HepG2 (cell line): ENCODE data around the gene ZBTB21. TPM values are rescaled to one million over a fixed set of nuclear protein-coding genes. Genes with fewer than 3 reads are reported as not detected.

Source experiments
- ATAC-seq: fragments of 200-7000 bp; cut with Tn5 transposase; 3 replicates; pipeline ENCODE4 v1.9.1; 2020; ENCODE audit warnings: mild to moderate bottlenecking, moderate library complexity
- BruUV-seq: library from RNA; stranded (reverse); fragments of 400-500 nt; replicated peaks from 2 replicates; lab custom pipeline; 2021; lab: Mats Ljungman, UMichigan
- CTCF ChIA-PET: fragments of 300-600 bp; formaldehyde crosslinking; extraction: SDS; loops from one replicate; lab custom pipeline; 2021; ENCODE audit warnings: low total read pairs, inconsistent platforms, low intra/inter-chr PET ratio; lab: Yijun Ruan, JAX
- POLR2A ChIA-PET: fragments of 350-600 bp; sonication (Branson Sonifier 250); formaldehyde crosslinking; loops from one replicate; lab custom pipeline; 2020; ENCODE audit warnings: antibody characterized with exemption, inconsistent platforms; lab: Yijun Ruan, JAX
- DNase-seq: peaks from one replicate; pipeline ENCODE4 v3.0.0-alpha.2; 2015; ENCODE audit warnings: low spot score
- FAIRE-seq: peaks from 3 replicates; lab custom pipeline; 2011; peaks lifted over from hg19 to GRCh38; lab: Jason Lieb, UNC
- H2AFZ ChIP-seq: one replicate; pipeline ENCODE4 v1.6.1; 2011; ENCODE audit warnings: low read length, inconsistent platforms
- H3K27ac ChIP-seq: fragments of 300-600 bp; 3 replicates; pipeline ENCODE4 v1.8.0; 2011; ENCODE audit warnings: mixed run types, mild to moderate bottlenecking, mixed read lengths, low read length, inconsistent platforms; ENCODE audit not compliant: insufficient read depth; ENCODE audit errors: extremely low read length
- H3K27me3 ChIP-seq, 2 experiments: fragments of 200-600 bp in 1 of 2; 2 replicates in 1 of 2; 3 replicates in 1 of 2; pipeline versions ENCODE4 v1.6.0 to v1.8.0; 2011; ENCODE audit warnings: low read length in 2 of 2, mild to moderate bottlenecking in 2 of 2, moderate library complexity in 2 of 2, inconsistent platforms in 1 of 2; ENCODE audit not compliant: insufficient read depth in 2 of 2, control insufficient read depth in 1 of 2
- H3K36me3 ChIP-seq, 2 experiments: fragments of 200-600 bp in 1 of 2; replicated peaks in 1 of 2; 2 replicates in 1 of 2; 3 replicates in 1 of 2; pipeline versions ENCODE4 v1.5.1 to v1.8.0; 2011; ENCODE audit warnings: low read length in 2 of 2, inconsistent platforms in 1 of 2; ENCODE audit not compliant: insufficient read depth in 2 of 2, control insufficient read depth in 1 of 2
- H3K4me1 ChIP-seq: 2 replicates; pipeline ENCODE4 v1.5.1; 2012; ENCODE audit warnings: low read length, inconsistent platforms; ENCODE audit not compliant: insufficient read depth
- H3K4me2 ChIP-seq: 2 replicates; pipeline ENCODE4 v1.6.0; 2011; ENCODE audit warnings: low read depth, low read length, inconsistent platforms
- H3K4me3 ChIP-seq, 3 experiments: fragments of 200-600 bp in 1 of 3; sonication (generic), shearing (Covaris generic) in 1 of 3; replicated peaks in 1 of 3; 2 replicates each; pipeline ENCODE4 v1.5.1; 2011 to 2016; ENCODE audit warnings: low read length in 3 of 3, inconsistent platforms in 2 of 3, low read depth in 2 of 3, mild to moderate bottlenecking in 2 of 3, control low read depth in 1 of 3, mixed read lengths in 1 of 3; ENCODE audit not compliant: insufficient read depth in 1 of 3
- H3K79me2 ChIP-seq: one replicate; pipeline ENCODE4 v1.6.1; 2011; ENCODE audit warnings: low read length, inconsistent platforms; ENCODE audit not compliant: insufficient read depth
- H3K9ac ChIP-seq: 2 replicates; pipeline ENCODE4 v1.6.0; 2011; ENCODE audit warnings: mild to moderate bottlenecking, low read depth, low read length, inconsistent platforms; ENCODE audit not compliant: insufficient read depth
- H3K9me3 ChIP-seq: 2 replicates; pipeline ENCODE4 v1.5.1; 2012; ENCODE audit warnings: mild to moderate bottlenecking, low read length
- H4K20me1 ChIP-seq: 2 replicates; pipeline ENCODE4 v1.6.0; 2011; ENCODE audit warnings: inconsistent platforms, mild to moderate bottlenecking, low read length, moderate library complexity; ENCODE audit not compliant: insufficient read depth
- CCDC6 ChIP-seq: sonication (generic); formaldehyde crosslinking; IDR thresholded peaks from 2 replicates; pipeline ENCODE4 v1.8.1; 2022; ENCODE audit warnings: mild to moderate bottlenecking, missing genetic modification reagents, moderate library complexity
- KLF9 ChIP-seq: IDR thresholded peaks from 2 replicates; pipeline ENCODE4 v1.6.1; 2016; ENCODE audit warnings: low read depth
- MATR3 ChIP-seq: sonication (generic); formaldehyde crosslinking; IDR thresholded peaks from 2 replicates; pipeline ENCODE4 v1.4.0; 2020; ENCODE audit warnings: missing genetic modification reagents
- ZFY ChIP-seq: sonication (generic); formaldehyde crosslinking; IDR thresholded peaks from 2 replicates; pipeline ENCODE4 v1.4.0; 2020; ENCODE audit warnings: missing genetic modification reagents
- ZNF333 ChIP-seq: sonication (generic); formaldehyde crosslinking; IDR thresholded peaks from 2 replicates; pipeline ENCODE4 v1.4.0; 2020; ENCODE audit warnings: mild to moderate bottlenecking, missing genetic modification reagents, borderline replicate concordance
- ZNF34 ChIP-seq: sonication (generic); formaldehyde crosslinking; IDR thresholded peaks from 2 replicates; pipeline ENCODE4 v1.4.0; 2020; ENCODE audit warnings: mild to moderate bottlenecking, missing genetic modification reagents, borderline replicate concordance
- ZNF629 ChIP-seq: sonication (generic); formaldehyde crosslinking; conservative IDR thresholded peaks from 2 replicates; pipeline ENCODE4 v1.5.0; 2020; ENCODE audit warnings: missing genetic modification reagents
- WGBS: methylation state at CpG from one replicate; pipeline ENCODE4 v1.1.6; 2017; ENCODE audit warnings: low lambda C conversion rate; 5-methylcytosine and 5-hydroxymethylcytosine counted together
- in situ Hi-C: cut with HindIII; loops from 2 replicates; pipeline ENCODE4 v1.10.0; 2017; ENCODE audit warnings: low pct_unique_long_range_greater_than_20kb; ENCODE audit not compliant: extremely low pct_ligation_motif_present
- intact Hi-C: fragments of 100-400 bp; cut with micrococcal nuclease; formaldehyde crosslinking; loops from one replicate; pipeline ENCODE4 v1.10.0; 2022; ENCODE audit not compliant: unreplicated experiment
- polyA plus RNA-seq, 8 experiments: library from polyadenylated mRNA; depleted of rRNA in 3 of 8; stranded (reverse) in 7 of 8; unstranded in 1 of 8; fragments of >200 nt; fragmentation: Illumina TruSeq in 4 of 8; extraction: Trizol in 4 of 8; gene quantifications; 2 replicates each; pipeline versions ENCODE4 v1.2.1 to v1.2.3, GENCODE V29; 2011 to 2016; ENCODE audit warnings: low read depth in 4 of 8, missing spikeins in 1 of 8, mixed read lengths in 1 of 8; ENCODE audit not compliant: insufficient read depth in 1 of 8
- total RNA-seq, 5 experiments: library from RNA; depleted of rRNA; stranded (reverse); fragments of >200 nt; fragmentation: Illumina TruSeq; extraction: Trizol; gene quantifications; 2 replicates each; pipeline ENCODE4 v1.2.3, GENCODE V29; 2016; ENCODE audit warnings: low read depth in 1 of 5
- TF ChIP-seq, protein P1 (sequence below): sonication (generic); formaldehyde crosslinking; IDR thresholded peaks from 2 replicates; pipeline ENCODE4 v1.8.0; 2022; ENCODE audit warnings: mild to moderate bottlenecking, missing genetic modification reagents
- TF ChIP-seq, protein P2 (sequence below): sonication (generic); formaldehyde crosslinking; IDR thresholded peaks from 2 replicates; pipeline ENCODE4 v1.5.0; 2020; ENCODE audit warnings: missing genetic modification reagents

ZBTB21 gene
- total and polyA plus RNA-seq, 2 of the 13 experiments (the other 11 are each of a cell fraction or from before 2014, with no cell fraction given) = 4.5 to 6.1 TPM

DNA sequence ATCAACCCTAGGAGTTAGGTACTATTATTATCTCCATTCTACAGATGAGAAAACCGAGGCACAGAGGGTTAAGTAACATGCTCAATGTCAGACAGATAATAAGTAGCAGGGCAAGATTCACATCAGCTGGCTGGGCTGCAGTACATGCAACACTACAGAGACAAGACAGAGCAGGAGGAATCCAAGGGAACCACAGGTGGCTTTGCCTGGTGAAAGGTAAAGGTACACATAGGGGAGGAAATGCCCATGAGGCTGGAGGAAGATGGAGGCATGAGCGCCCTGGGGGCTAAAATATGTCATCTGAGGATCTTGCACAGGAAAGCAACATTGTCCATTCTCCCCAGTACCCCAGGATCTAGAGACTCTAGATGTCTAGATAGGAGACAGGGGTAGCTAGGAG lies 8.4 kb downstream of the ZBTB21 start:
- no TSS peak for BruUV-seq
- ChIA-PET CTCF (no interaction called here), POLR2A (no interaction called here)
- H3K9ac ChIP-seq = no peak overlapping the region
- TF ChIP-seq ZNF333 (CRISPR knock-in tag) (no peak), MATR3 (CRISPR knock-in tag) (no peak), KLF9 (CRISPR knock-in tag) (no peak), CCDC6 (CRISPR knock-in tag) (no peak), ZNF629 (CRISPR knock-in tag) (peak; percentile 69), ZNF34 (no peak), ZFY (CRISPR knock-in tag) (no peak)
- TF ChIP-seq, protein P1, sequence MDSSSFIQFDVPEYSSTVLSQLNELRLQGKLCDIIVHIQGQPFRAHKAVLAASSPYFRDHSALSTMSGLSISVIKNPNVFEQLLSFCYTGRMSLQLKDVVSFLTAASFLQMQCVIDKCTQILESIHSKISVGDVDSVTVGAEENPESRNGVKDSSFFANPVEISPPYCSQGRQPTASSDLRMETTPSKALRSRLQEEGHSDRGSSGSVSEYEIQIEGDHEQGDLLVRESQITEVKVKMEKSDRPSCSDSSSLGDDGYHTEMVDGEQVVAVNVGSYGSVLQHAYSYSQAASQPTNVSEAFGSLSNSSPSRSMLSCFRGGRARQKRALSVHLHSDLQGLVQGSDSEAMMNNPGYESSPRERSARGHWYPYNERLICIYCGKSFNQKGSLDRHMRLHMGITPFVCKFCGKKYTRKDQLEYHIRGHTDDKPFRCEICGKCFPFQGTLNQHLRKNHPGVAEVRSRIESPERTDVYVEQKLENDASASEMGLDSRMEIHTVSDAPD = no peak
- intact Hi-C loops (no loop called here), in situ Hi-C loops (no loop called here)
- ATAC-seq = no peak
- H3K36me3 ChIP-seq = peaks cover 5 to 16% of the 10 kb centered on the region in 2 experiments
- no peak overlapping the region for H3K4me2 ChIP-seq
- H2AFZ ChIP-seq = no peak overlapping the region
- no peaks in the 10 kb centered on the region for H4K20me1 ChIP-seq
- 0 out of 2 replicates have a peak, but pooled peaks cover 3% of the 10 kb centered on the region for H3K4me1 ChIP-seq
- H3K79me2 ChIP-seq = peaks cover 21% of the 10 kb centered on the region
- no peak overlapping the region for H3K4me3 ChIP-seq
- FAIRE-seq = no peak
- WGBS = 93% methylated on average over 2 of the region's 2 CpGs
- no peaks in the 10 kb centered on the region; the same call in 1 of the 2 replicates for H3K9me3 ChIP-seq
- no peaks in the 10 kb centered on the region for H3K27me3 ChIP-seq
- DNase-seq = no peak
- H3K27ac ChIP-seq = no peak overlapping the region

DNA sequence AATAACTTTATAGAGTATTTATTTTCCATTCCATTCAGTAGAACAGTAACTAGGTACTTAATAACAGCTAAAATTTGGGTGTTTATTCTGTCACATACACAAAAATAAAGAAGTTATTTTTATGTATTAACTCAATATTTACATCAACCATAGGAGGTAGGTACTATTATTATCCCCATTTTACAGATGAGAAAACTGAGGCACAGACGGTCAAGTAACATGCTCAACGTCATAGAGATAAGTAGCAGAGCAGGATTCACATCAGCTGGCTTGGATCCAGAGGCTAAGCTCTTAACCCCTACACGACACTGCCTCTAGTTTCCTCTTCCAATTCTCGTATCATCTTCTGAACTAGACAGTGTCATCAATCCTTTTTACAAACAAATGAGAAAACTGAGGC lies 9.3 kb downstream of the ZBTB21 start:
- H3K4me3 ChIP-seq = no peak overlapping the region
- WGBS = 98% methylated on average over 4 of the region's 4 CpGs
- H3K27ac ChIP-seq = no peak overlapping the region
- H3K79me2 ChIP-seq = peaks cover 18% of the 10 kb centered on the region
- peaks cover 5% of the 10 kb centered on the region; the same call in 1 of the 2 replicates for H3K9me3 ChIP-seq
- no peaks in the 10 kb centered on the region for H3K27me3 ChIP-seq
- ATAC-seq (no peak), DNase-seq (no peak), FAIRE-seq (no peak)
- TF ChIP-seq ZNF629 (CRISPR knock-in tag) = peak; percentile 90
- TF ChIP-seq, protein P2, sequence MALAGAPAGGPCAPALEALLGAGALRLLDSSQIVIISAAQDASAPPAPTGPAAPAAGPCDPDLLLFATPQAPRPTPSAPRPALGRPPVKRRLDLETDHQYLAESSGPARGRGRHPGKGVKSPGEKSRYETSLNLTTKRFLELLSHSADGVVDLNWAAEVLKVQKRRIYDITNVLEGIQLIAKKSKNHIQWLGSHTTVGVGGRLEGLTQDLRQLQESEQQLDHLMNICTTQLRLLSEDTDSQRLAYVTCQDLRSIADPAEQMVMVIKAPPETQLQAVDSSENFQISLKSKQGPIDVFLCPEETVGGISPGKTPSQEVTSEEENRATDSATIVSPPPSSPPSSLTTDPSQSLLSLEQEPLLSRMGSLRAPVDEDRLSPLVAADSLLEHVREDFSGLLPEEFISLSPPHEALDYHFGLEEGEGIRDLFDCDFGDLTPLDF (CRISPR knock-in tag) = no peak
- BruUV-seq = no TSS peak
- H3K4me1 ChIP-seq = no peaks in the 10 kb centered on the region
- no peak overlapping the region for H3K9ac ChIP-seq
- POLR2A ChIA-PET = no interaction called here
- H4K20me1 ChIP-seq = no peaks in the 10 kb centered on the region
- intact Hi-C loops (no loop called here), in situ Hi-C loops (no loop called here)
- no peak overlapping the region for H2AFZ ChIP-seq
- CTCF ChIA-PET = no interaction called here
- H3K4me2 ChIP-seq = no peak overlapping the region
- H3K36me3 ChIP-seq = peaks cover 5 to 19% of the 10 kb centered on the region in 2 experiments
